ENCODE results near the gene S100A4.

The S100A4 gene

DNA sequence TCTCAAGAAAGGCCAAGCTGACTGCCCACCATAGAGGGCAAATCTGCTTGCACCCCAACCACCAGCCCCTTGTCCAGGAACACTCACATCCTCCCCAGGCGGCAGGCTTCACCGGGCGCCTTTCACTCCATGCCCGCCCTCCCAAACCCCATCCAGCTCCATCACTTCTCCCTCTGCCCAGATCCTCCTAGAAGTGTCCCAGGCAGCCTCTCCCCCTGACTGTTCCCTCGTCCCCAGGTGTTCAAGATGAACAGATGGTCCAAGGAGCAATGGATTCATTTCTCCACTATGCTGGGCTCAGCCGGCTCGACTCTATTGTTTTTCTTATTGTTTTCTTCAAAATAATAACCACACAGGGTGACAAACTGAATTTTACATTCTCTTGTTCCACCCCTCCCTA, 31.9 kb downstream of the S100A4 start:
- in situ Hi-C loops (cut with MboI; ENCODE audit: low sequenced_read_pairs): loop anchor here (10.0 kb wide), 2 partner anchors 51 to 471 kb away; partner anchors contain the start of genes RAB13 and S100A2

DNA sequence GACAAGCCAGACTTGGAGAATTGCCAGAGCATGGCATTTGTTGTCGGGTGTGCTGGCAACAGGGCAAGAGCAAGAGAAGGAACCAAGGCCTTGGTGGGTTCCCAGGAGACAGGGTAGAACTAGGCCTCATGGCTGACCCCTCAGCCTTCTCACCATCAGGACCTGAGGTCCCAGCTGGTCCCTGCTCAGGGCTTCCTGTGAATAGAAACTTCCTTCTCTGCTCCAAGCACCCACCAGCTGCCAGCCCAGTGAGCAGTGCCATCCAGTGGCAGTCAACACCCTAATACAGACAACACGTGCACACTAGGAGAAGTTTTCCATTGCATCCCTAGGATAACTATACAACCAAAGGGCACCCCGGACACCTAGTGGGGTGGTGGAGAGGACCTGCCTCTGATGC, 32.6 kb downstream of the S100A4 start:
- in situ Hi-C loops (cut with MboI; ENCODE audit: low sequenced_read_pairs): loop anchor here (10.0 kb wide), 2 partner anchors 52 to 472 kb away; partner anchors contain the start of genes RAB13 and S100A2

DNA sequence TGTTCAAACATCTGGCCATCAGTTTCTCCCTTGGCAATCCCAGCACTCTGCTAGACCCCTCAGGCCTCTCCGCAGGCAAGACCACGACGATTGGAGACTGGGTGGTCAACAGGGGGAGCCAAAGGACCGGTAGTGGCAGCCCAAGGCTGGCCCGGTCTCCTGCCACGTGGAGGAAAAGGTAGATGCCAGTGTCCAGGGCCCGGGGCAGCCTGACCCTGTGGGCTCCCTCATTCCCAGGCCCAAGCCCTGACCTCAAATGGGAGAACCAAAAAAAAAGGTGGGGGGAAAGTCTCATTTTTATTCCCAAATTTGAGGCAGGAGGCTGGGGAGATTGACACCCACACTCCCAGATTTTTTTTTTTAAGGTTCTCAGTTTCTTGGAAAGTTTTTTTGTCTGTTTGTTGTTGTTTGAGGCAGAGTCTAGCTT, 34.6 kb downstream of the S100A4 start:
- in situ Hi-C loops (cut with MboI; ENCODE audit: low sequenced_read_pairs): loop anchor here (10.0 kb wide), 2 partner anchors 54 to 474 kb away; partner anchors contain the start of genes RAB13 and S100A2

DNA sequence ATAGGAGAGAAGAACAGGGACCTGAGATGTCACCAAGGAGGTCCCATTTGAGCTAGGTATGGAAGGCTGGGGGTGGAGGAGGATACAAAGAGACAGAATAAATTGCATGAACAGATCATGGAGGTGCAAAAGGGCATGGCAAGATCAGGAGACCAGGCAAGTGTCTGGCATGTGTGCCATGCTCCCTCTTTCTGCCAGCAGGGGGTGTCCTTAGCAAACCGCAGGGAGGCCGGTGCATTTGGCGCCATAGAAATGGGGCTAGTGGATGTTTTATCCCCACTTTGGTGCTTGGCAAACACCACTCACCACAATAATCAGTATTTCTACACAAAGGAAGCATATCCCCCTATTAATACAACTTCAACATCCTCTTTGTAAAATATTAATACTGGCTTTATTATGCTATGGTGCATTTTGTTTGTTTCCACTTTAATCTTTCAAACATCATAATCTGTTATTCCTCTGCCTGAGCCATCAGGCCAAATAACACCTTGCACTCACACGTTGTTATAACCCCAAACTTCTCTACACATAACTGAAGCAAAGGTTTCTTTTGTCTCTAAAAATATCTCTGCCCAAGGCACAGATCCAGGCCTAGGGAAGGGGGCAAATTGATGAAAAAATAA, 35.8 kb downstream of the S100A4 start:
- in situ Hi-C loops (cut with MboI; ENCODE audit: low sequenced_read_pairs): loop anchor here (10.0 kb wide), 3 partner anchors 55 to 475 kb away; partner anchors contain the start of genes RAB13 and S100A2

DNA sequence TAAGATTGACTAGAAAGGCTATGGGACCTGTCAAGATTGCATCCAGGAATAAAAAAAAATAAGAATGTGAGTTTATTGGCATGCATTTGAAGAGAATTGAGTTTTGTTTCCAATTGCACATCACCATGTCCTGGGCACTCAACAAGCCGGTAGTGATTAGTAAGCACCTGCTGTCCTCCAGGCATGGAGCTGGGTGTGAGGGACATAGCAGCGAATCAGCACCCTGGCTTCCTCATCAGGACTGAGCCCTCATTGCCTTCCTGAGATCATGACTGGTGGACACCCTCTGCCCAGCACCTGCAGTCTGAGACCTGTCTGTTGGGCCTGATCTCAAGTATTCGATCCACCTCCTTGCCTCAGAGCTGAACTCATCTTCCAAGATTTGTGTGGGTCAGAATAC, 36.6 kb downstream of the S100A4 start:
- in situ Hi-C loops (cut with MboI; ENCODE audit: low sequenced_read_pairs): loop anchor here (10.0 kb wide), 1 partner anchor 226 kb away; no protein-coding TSS in a partner anchor

DNA sequence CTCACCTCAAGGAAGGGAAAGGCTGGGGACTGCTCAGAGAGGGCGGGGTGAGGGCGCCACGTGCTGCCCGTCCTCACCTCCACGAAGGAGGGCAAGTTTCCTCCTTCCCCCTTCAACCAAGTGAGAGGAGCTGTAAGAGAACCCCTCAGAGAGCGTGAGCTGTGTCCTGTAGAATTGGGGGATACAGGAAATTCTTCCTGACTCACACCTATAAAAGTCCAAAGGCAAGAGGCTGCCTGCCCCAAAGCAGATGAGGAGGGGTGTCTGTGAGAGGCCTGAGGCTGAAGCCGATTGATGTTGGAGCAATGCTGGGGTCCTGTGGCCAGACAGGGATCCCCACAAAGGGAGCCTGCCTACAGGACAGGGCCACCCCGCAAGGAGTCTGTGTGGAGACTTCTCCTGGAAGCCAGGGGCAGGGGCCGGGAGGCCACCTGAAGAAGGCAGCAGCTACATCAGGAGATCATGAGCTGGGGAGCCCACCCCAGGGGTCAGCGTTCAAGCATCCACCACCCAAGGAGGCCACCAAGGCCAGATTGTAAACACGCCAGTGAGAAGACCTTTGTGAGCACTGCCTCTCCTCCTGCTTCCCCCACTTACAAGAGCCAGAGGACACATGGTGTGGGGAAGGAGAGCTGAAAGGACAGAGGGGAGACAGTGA, 37.6 kb downstream of the S100A4 start:
- in situ Hi-C loops (cut with MboI; ENCODE audit: low sequenced_read_pairs): loop anchor here (10.0 kb wide), 1 partner anchor 227 kb away; no protein-coding TSS in a partner anchor

DNA sequence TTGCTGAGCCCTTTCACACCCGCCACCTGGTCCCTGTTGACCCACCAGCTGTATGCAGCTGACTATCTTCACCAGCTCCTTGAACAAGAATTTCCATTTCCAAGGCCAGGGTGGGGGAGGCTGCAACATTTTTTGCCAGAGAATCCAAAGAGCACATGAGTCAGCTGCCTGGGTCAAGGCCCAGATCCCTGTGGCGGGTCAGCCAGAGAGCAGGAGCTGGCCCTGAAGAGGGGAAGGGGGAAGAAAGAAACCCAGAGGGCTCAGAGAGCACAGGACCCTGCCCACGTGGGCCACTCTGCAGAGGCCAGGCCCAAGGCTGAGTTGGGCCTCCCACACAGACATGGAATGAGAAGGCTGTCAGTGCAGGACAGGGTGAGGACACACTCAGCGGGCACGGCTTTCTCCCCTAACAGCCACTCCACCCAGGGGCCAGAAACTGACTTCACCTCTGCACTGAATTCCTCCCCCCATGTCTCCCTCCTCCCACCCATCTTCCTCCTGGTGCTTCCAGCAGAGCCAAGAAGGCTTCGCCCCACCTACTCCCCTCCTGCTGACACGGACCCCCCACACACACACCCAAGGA, 38.7 kb downstream of the S100A4 start:
- in situ Hi-C loops (cut with MboI; ENCODE audit: low sequenced_read_pairs): loop anchor here (10.0 kb wide), 1 partner anchor 228 kb away; no protein-coding TSS in a partner anchor

DNA sequence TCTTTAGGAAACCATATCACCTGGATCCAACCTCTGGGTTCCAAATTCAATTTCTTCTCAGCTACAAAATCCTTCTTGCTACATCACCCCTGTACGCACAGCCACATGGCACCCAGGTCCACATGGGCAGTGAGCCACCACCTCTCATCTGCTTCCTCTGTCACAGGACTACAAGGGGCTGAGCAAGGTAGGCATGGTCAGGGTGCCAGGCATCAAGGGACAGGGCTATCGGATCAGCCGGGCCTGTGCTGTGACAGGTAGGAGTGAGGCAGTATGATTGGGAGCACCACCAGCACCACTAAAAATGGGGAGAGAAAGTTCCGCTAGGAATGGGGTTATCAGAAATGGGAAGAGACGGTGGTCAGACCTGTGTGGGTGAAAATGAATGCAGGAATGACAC, 39.2 kb downstream of the S100A4 start:
- in situ Hi-C loops (cut with MboI; ENCODE audit: low sequenced_read_pairs): loop anchor here (10.0 kb wide), 1 partner anchor 228 kb away; no protein-coding TSS in a partner anchor

DNA sequence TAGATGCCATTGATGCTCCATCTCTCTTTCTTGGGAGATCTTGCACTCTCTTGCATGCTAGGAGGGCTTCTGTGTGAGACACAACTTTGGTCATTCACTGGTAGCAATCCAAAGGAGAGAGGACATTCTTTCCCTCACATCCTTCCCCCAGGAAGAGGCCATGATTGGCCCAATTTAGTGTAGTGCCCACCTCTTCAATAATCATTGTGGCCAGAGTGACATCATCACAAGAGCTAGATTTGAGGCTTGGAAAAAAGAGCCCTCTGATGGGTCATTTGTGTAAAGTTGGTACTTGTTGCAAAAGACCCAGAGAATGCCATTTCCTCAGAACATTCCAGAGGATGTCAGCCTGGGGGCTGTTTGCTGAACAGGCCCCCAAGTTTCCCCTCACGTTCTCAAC, 40.0 kb downstream of the S100A4 start:
- in situ Hi-C loops (cut with MboI; ENCODE audit: low sequenced_read_pairs): loop anchor here (10.0 kb wide), 1 partner anchor 229 kb away; no protein-coding TSS in a partner anchor

DNA sequence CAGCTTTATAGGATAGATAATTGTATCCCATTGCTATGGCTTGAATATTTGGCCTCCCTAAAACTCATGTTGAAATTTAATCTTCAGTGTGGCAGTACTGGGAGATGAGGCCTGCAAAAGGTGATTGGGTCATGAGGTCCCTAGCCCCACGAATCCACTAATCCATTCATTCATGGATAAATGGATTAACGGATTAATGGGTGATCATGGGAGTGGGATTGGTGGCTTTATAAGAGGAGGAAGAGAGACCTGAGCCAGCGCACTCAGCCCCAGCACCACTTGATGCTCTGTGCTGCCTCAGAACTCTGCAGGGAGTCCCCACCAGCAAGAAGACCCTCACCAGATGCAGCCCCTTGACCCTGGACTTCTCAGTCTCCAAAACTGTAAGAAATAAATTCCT, 41.8 kb downstream of the S100A4 start:
- in situ Hi-C loops (cut with MboI; ENCODE audit: low sequenced_read_pairs): loop anchor here (10.0 kb wide), 1 partner anchor 231 kb away; no protein-coding TSS in a partner anchor

DNA sequence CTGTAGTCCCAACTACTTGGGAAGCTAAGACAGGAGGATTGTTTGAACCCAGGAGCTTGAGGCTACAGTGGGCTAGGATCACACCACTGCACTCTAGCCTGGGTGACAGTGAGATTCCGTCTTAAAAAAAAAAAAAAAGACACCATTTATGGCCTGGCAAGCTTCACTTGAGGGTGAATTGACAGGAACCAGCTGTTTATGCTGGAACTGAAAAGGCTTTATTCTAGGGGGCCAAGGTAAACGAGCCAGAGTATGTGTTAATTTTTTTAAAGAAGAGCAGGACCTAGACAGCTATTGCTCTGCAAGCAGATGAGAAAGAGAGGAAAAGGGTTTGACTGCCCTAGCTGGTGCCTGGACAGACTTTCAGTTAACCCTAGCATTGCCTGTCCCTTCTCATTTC, 46.9 kb downstream of the S100A4 start:
- in situ Hi-C loops (cut with MboI; ENCODE audit: low sequenced_read_pairs): loop anchor here (5.0 kb wide), 1 partner anchor 146 kb away; no protein-coding TSS in a partner anchor

DNA sequence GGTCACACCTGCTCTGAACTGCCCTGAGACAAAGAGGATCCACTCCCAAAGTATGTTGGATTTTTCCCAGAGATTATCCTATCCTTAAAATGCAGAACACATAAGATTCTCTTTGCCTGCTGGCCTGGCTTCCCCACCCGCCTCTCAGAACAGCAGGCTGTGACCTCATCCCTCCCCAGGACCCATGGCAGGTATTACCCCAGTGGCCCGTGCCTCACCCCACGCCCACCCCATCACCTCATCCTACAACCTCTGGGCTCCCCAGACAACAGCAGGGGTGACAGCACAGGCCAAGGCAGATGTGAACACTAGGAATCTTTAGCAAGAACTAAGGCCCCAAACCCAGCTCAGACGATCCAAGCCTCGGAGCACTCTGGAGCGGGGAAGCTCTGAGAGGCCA, 50.1 kb downstream of the S100A4 start:
- in situ Hi-C loops (cut with MboI; ENCODE audit: low sequenced_read_pairs): loop anchor here (5.0 kb wide), 1 partner anchor 143 kb away; no protein-coding TSS in a partner anchor

DNA sequence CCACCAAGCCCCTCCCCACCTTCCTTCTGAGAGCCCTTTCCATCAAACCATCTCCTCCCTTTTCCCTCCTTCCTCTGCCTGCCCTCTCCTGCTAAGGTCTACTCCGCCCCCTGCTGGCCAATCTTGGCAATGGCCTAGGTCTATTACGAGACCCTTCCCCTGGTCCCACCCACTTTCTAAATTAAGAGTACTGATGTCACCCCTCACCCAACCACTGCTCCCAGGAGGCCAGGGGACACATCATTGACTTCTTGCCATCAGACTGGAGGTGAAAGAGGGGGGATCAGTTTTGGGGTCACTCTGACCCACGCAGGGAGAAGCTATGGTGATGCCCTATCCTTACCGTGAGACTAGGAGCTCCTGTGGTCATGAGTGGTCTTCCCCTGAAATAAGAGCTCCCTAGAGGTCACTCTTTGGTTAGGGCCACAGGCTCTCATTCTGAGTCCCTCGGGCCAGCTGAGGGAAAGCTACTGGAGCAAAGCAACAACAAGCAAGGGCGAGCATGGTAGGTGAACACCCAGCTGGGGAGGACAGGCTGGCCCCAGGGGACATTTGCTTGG, 50.5 kb downstream of the S100A4 start:
- in situ Hi-C loops (cut with MboI; ENCODE audit: low sequenced_read_pairs): loop anchor here (5.0 kb wide), 1 partner anchor 143 kb away; no protein-coding TSS in a partner anchor
